K562 (cell line): ENCODE data around the gene PDZK1IP1. TPM values are rescaled to one million over a fixed set of nuclear protein-coding genes. Genes with fewer than 3 reads are reported as not detected.

Experiments
- AFF1 ChIP-seq, 2 experiments: fragments of 450-650 bp; IDR thresholded peaks; 2 replicates each; pipeline ENCODE4 v1.6.1; 2018; ENCODE audit warnings: mild to moderate bottlenecking in 2 of 2, low read depth in 1 of 2; ENCODE audit not compliant: partially characterized antibody in 2 of 2
- CBFA2T3 ChIP-seq: fragments of 450-650 bp; IDR thresholded peaks from 2 replicates; pipeline ENCODE4 v1.6.1; 2017
- CSDE1 ChIP-seq, 2 experiments: fragments of 450-650 bp; IDR thresholded peaks; 2 replicates each; pipeline ENCODE4 v1.6.1; 2016; ENCODE audit warnings: mild to moderate bottlenecking in 1 of 2
- HDAC1 ChIP-seq, 2 experiments: fragments of 450-650 bp; IDR thresholded peaks; 2 replicates each; pipeline ENCODE4 v1.6.1; 2016 to 2017; ENCODE audit warnings: inconsistent platforms in 1 of 2, mild to moderate bottlenecking in 1 of 2, moderate library complexity in 1 of 2
- MEIS2 ChIP-seq: fragments of 450-650 bp; IDR thresholded peaks from 2 replicates; pipeline ENCODE4 v1.6.1; 2014; ENCODE audit warnings: mild to moderate bottlenecking; ENCODE audit not compliant: partially characterized antibody
- REST ChIP-seq, 2 experiments: fragments of 450-650 bp; formaldehyde crosslinking in 1 of 2; IDR thresholded peaks; 2 replicates each; pipeline versions ENCODE4 v1.4.0 to v1.6.1; 2014 to 2020; ENCODE audit warnings: mild to moderate bottlenecking in 2 of 2, borderline replicate concordance in 1 of 2, low read depth in 1 of 2
- SUPT5H ChIP-seq: fragments of 450-650 bp; IDR thresholded peaks from 2 replicates; pipeline ENCODE4 v1.6.1; 2016
- TSC22D4 ChIP-seq: fragments of 450-650 bp; IDR thresholded peaks from 2 replicates; pipeline ENCODE4 v1.6.1; 2016; ENCODE audit warnings: missing genetic modification characterization, missing biosample characterization, control low read depth
- polyA plus RNA-seq, 8 experiments: library from polyadenylated mRNA; depleted of rRNA in 4 of 8; stranded (reverse) in 5 of 8; unstranded in 3 of 8; fragments of >200 nt; fragmentation: Nextera tagmentation in 2 of 8; fragmentation: Illumina TruSeq in 1 of 8; extraction: Ambion mirVana in 2 of 8; extraction: Trizol in 1 of 8; gene quantifications; 2 replicates each; pipeline versions ENCODE4 v1.2.1 to v1.2.3, GENCODE V29; 2011 to 2014; ENCODE audit warnings: inconsistent platforms in 1 of 8, missing spikeins in 1 of 8
- total RNA-seq, 7 experiments: library from RNA; depleted of rRNA in 6 of 7; stranded (reverse); fragments of >200 nt in 6 of 7; fragmentation: Illumina TruSeq in 2 of 7; extraction: Trizol in 2 of 7; gene quantifications; 2 replicates each; pipeline versions ENCODE4 v1.2.1 to v1.2.3, GENCODE V29; 2011 to 2021; ENCODE audit warnings: low replicate concordance in 1 of 7
- TF ChIP-seq, protein P1 (sequence below): sonication (generic); formaldehyde crosslinking; IDR thresholded peaks from 2 replicates; pipeline ENCODE4 v1.8.0; 2022; ENCODE audit warnings: missing genetic modification reagents, mild to moderate bottlenecking, borderline replicate concordance
- TF ChIP-seq, protein P2 (sequence below): sonication (generic); formaldehyde crosslinking; IDR thresholded peaks from 2 replicates; pipeline ENCODE4 v1.9.0; 2022; ENCODE audit warnings: mild to moderate bottlenecking, missing genetic modification reagents

PDZK1IP1 gene
- total and polyA plus RNA-seq, 9 of the 15 experiments (the other 6 are each of a cell fraction or from before 2014, with no cell fraction given): 0.17 to 0.68 (median 0.53) TPM; not detected in 2

DNA sequence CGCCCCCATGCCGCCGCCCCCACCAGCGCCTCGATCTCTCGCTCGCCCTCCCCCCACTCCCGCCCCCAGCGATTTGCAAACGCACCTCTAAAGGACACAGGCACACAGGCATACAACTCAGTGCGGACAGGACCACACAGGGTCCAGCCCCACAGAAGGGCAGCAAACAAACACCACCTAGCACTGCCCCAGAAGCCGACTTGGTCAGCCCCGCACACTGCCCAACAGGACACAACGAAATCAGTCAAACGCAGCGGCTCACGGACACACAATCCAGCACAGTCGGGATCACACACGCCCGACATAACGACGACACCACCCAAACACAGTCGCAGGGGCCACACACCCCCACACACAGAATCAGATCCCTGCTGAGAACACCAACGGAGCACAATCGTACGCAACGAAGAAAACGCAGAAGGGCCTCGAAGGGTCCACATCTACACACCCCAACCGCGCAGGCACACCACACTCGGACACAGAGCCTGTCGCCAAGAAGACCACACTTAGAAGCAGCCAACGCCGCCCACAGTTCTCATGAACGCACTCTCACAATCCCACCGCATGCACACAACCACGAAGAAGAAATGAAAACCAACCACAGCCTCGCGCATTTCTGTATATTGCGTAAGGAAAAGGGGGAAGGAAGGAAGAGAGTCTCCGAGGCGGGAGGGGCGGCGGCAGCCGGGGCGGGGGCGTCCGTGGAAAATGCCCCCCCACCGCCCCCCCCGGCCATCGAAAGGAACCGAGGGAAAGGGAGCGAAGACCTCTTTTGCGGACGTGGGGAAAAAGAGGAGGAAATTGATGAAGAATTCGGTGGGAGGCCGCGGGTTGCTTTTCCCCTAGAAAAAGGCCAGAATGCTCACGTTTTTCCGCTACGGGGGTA is 41.7 kb upstream of the PDZK1IP1 start (continued):
- TF ChIP-seq, protein P1, sequence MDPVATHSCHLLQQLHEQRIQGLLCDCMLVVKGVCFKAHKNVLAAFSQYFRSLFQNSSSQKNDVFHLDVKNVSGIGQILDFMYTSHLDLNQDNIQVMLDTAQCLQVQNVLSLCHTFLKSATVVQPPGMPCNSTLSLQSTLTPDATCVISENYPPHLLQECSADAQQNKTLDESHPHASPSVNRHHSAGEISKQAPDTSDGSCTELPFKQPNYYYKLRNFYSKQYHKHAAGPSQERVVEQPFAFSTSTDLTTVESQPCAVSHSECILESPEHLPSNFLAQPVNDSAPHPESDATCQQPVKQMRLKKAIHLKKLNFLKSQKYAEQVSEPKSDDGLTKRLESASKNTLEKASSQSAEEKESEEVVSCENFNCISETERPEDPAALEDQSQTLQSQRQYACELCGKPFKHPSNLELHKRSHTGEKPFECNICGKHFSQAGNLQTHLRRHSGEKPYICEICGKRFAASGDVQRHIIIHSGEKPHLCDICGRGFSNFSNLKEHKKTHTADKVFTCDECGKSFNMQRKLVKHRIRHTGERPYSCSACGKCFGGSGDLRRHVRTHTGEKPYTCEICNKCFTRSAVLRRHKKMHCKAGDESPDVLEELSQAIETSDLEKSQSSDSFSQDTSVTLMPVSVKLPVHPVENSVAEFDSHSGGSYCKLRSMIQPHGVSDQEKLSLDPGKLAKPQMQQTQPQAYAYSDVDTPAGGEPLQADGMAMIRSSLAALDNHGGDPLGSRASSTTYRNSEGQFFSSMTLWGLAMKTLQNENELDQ (CRISPR knock-in tag): no peak
- peak in 1 of 2 experiments; percentile 90; a peak in 1 of 4 replicates for TF ChIP-seq HDAC1 (IDR thresholded peaks at IDR 0.05)
- TF ChIP-seq, protein P2, sequence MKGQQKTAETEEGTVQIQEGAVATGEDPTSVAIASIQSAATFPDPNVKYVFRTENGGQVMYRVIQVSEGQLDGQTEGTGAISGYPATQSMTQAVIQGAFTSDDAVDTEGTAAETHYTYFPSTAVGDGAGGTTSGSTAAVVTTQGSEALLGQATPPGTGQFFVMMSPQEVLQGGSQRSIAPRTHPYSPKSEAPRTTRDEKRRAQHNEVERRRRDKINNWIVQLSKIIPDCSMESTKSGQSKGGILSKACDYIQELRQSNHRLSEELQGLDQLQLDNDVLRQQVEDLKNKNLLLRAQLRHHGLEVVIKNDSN: no peak
- TF ChIP-seq MEIS2: no peak
- peak; percentile 86 to 97 for TF ChIP-seq AFF1 (IDR thresholded peaks at IDR 0.05; ENCODE audit: low read depth in 1 of 2, partially characterized antibody in 2 of 2)
- TF ChIP-seq SUPT5H: peak; percentile 94
- TF ChIP-seq CBFA2T3: peak; percentile 58
- no peak for TF ChIP-seq TSC22D4 (tag)
- TF ChIP-seq REST (IDR thresholded peaks at IDR 0.05; ENCODE audit: borderline replicate concordance): no peak
- TF ChIP-seq REST (CRISPR knock-in tag; IDR thresholded peaks at IDR 0.05; ENCODE audit: low read depth): peak; percentile 19; the same call in 1 of the 2 replicates
- 0 out of 4 replicates have a peak, but pooled peaks have one; percentile 43 to 56 for TF ChIP-seq CSDE1 (IDR thresholded peaks at IDR 0.05)
